HepG2 (cell line): ENCODE data around the gene KIF1C. TPM values are rescaled to one million over a fixed set of nuclear protein-coding genes. Genes with fewer than 3 reads are reported as not detected.

ENCODE experiments used
- ATAC-seq: fragments of 200-7000 bp; cut with Tn5 transposase; 3 replicates; pipeline ENCODE4 v1.9.1; 2020; ENCODE audit warnings: mild to moderate bottlenecking, moderate library complexity
- BruUV-seq: library from RNA; stranded (reverse); fragments of 400-500 nt; replicated peaks from 2 replicates; lab custom pipeline; 2021; lab: Mats Ljungman, UMichigan
- CTCF ChIA-PET: fragments of 300-600 bp; formaldehyde crosslinking; extraction: SDS; loops from one replicate; lab custom pipeline; 2021; ENCODE audit warnings: low total read pairs, inconsistent platforms, low intra/inter-chr PET ratio; lab: Yijun Ruan, JAX
- POLR2A ChIA-PET: fragments of 350-600 bp; sonication (Branson Sonifier 250); formaldehyde crosslinking; loops from one replicate; lab custom pipeline; 2020; ENCODE audit warnings: antibody characterized with exemption, inconsistent platforms; lab: Yijun Ruan, JAX
- DNase-seq: peaks from one replicate; pipeline ENCODE4 v3.0.0-alpha.2; 2015; ENCODE audit warnings: low spot score
- FAIRE-seq: peaks from 3 replicates; lab custom pipeline; 2011; peaks lifted over from hg19 to GRCh38; lab: Jason Lieb, UNC
- H2AFZ ChIP-seq: one replicate; pipeline ENCODE4 v1.6.1; 2011; ENCODE audit warnings: low read length, inconsistent platforms
- H3K27ac ChIP-seq: fragments of 300-600 bp; 3 replicates; pipeline ENCODE4 v1.8.0; 2011; ENCODE audit warnings: mixed run types, mild to moderate bottlenecking, mixed read lengths, low read length, inconsistent platforms; ENCODE audit not compliant: insufficient read depth; ENCODE audit errors: extremely low read length
- H3K27me3 ChIP-seq, 2 experiments: fragments of 200-600 bp in 1 of 2; 2 replicates in 1 of 2; 3 replicates in 1 of 2; pipeline versions ENCODE4 v1.6.0 to v1.8.0; 2011; ENCODE audit warnings: low read length in 2 of 2, mild to moderate bottlenecking in 2 of 2, moderate library complexity in 2 of 2, inconsistent platforms in 1 of 2; ENCODE audit not compliant: insufficient read depth in 2 of 2, control insufficient read depth in 1 of 2
- H3K36me3 ChIP-seq, 2 experiments: fragments of 200-600 bp in 1 of 2; replicated peaks in 1 of 2; 2 replicates in 1 of 2; 3 replicates in 1 of 2; pipeline versions ENCODE4 v1.5.1 to v1.8.0; 2011; ENCODE audit warnings: low read length in 2 of 2, inconsistent platforms in 1 of 2; ENCODE audit not compliant: insufficient read depth in 2 of 2, control insufficient read depth in 1 of 2
- H3K4me1 ChIP-seq: 2 replicates; pipeline ENCODE4 v1.5.1; 2012; ENCODE audit warnings: low read length, inconsistent platforms; ENCODE audit not compliant: insufficient read depth
- H3K4me2 ChIP-seq: 2 replicates; pipeline ENCODE4 v1.6.0; 2011; ENCODE audit warnings: low read depth, low read length, inconsistent platforms
- H3K4me3 ChIP-seq, 3 experiments: fragments of 200-600 bp in 1 of 3; sonication (generic), shearing (Covaris generic) in 1 of 3; replicated peaks in 1 of 3; 2 replicates each; pipeline ENCODE4 v1.5.1; 2011 to 2016; ENCODE audit warnings: low read length in 3 of 3, inconsistent platforms in 2 of 3, low read depth in 2 of 3, mild to moderate bottlenecking in 2 of 3, control low read depth in 1 of 3, mixed read lengths in 1 of 3; ENCODE audit not compliant: insufficient read depth in 1 of 3
- H3K79me2 ChIP-seq: one replicate; pipeline ENCODE4 v1.6.1; 2011; ENCODE audit warnings: low read length, inconsistent platforms; ENCODE audit not compliant: insufficient read depth
- H3K9ac ChIP-seq: 2 replicates; pipeline ENCODE4 v1.6.0; 2011; ENCODE audit warnings: mild to moderate bottlenecking, low read depth, low read length, inconsistent platforms; ENCODE audit not compliant: insufficient read depth
- H3K9me3 ChIP-seq: 2 replicates; pipeline ENCODE4 v1.5.1; 2012; ENCODE audit warnings: mild to moderate bottlenecking, low read length
- H4K20me1 ChIP-seq: 2 replicates; pipeline ENCODE4 v1.6.0; 2011; ENCODE audit warnings: inconsistent platforms, mild to moderate bottlenecking, low read length, moderate library complexity; ENCODE audit not compliant: insufficient read depth
- AHDC1 ChIP-seq: sonication (generic); formaldehyde crosslinking; IDR thresholded peaks from 2 replicates; pipeline ENCODE4 v1.5.1; 2020; ENCODE audit warnings: mild to moderate bottlenecking, missing genetic modification reagents, borderline replicate concordance
- CSRNP1 ChIP-seq: sonication (generic); formaldehyde crosslinking; IDR thresholded peaks from 2 replicates; pipeline ENCODE4 v1.8.1; 2023; ENCODE audit warnings: mild to moderate bottlenecking, missing genetic modification reagents
- MBNL3 ChIP-seq: fragments of 250-450 bp; sonication (Bioruptor Pico); conservative IDR thresholded peaks from 2 replicates; pipeline ENCODE4 v1.8.0; 2022; ENCODE audit warnings: mild to moderate bottlenecking, inconsistent platforms
- MED8 ChIP-seq: sonication (generic); formaldehyde crosslinking; IDR thresholded peaks from 2 replicates; pipeline ENCODE4 v1.8.1; 2023; ENCODE audit warnings: mild to moderate bottlenecking, missing genetic modification reagents; ENCODE audit not compliant: insufficient replicate concordance
- NCOA5 ChIP-seq: sonication (generic); formaldehyde crosslinking; IDR thresholded peaks from 2 replicates; pipeline ENCODE4 v1.4.0; 2020; ENCODE audit warnings: missing genetic modification reagents
- PHF20 ChIP-seq: sonication (generic); formaldehyde crosslinking; IDR thresholded peaks from 2 replicates; pipeline ENCODE4 v1.5.0; 2020; ENCODE audit warnings: mild to moderate bottlenecking, missing genetic modification reagents
- RARG ChIP-seq: sonication (generic); formaldehyde crosslinking; IDR thresholded peaks from 2 replicates; pipeline ENCODE4 v1.4.0; 2020; ENCODE audit warnings: low read depth, mild to moderate bottlenecking, missing genetic modification reagents
- YEATS2 ChIP-seq: sonication (generic); formaldehyde crosslinking; IDR thresholded peaks from 2 replicates; pipeline ENCODE4 v1.4.0; 2020; ENCODE audit warnings: missing genetic modification reagents, borderline replicate concordance
- ZBTB4 ChIP-seq: sonication (generic); formaldehyde crosslinking; IDR thresholded peaks from 2 replicates; pipeline ENCODE4 v1.4.0; 2020; ENCODE audit warnings: missing genetic modification reagents, mild to moderate bottlenecking, borderline replicate concordance
- ZNF20 ChIP-seq: sonication (generic); formaldehyde crosslinking; IDR thresholded peaks from 2 replicates; pipeline ENCODE4 v1.4.0; 2020; ENCODE audit warnings: mild to moderate bottlenecking, moderate library complexity, missing genetic modification reagents
- ZNF781 ChIP-seq: sonication (generic); formaldehyde crosslinking; IDR thresholded peaks from 2 replicates; pipeline ENCODE4 v1.5.1; 2020; ENCODE audit warnings: borderline replicate concordance, mild to moderate bottlenecking, missing genetic modification reagents; ENCODE audit errors: not compliant biosample characterization
- ZNF850 ChIP-seq: sonication (generic); formaldehyde crosslinking; conservative IDR thresholded peaks from 2 replicates; pipeline ENCODE4 v1.9.0; 2021; ENCODE audit warnings: mild to moderate bottlenecking, missing genetic modification reagents
- WGBS: methylation state at CpG from one replicate; pipeline ENCODE4 v1.1.6; 2017; ENCODE audit warnings: low lambda C conversion rate; 5-methylcytosine and 5-hydroxymethylcytosine counted together
- in situ Hi-C: cut with HindIII; loops from 2 replicates; pipeline ENCODE4 v1.10.0; 2017; ENCODE audit warnings: low pct_unique_long_range_greater_than_20kb; ENCODE audit not compliant: extremely low pct_ligation_motif_present
- intact Hi-C: fragments of 100-400 bp; cut with micrococcal nuclease; formaldehyde crosslinking; loops from one replicate; pipeline ENCODE4 v1.10.0; 2022; ENCODE audit not compliant: unreplicated experiment
- polyA plus RNA-seq, 8 experiments: library from polyadenylated mRNA; depleted of rRNA in 3 of 8; stranded (reverse) in 7 of 8; unstranded in 1 of 8; fragments of >200 nt; fragmentation: Illumina TruSeq in 4 of 8; extraction: Trizol in 4 of 8; gene quantifications; 2 replicates each; pipeline versions ENCODE4 v1.2.1 to v1.2.3, GENCODE V29; 2011 to 2016; ENCODE audit warnings: low read depth in 4 of 8, missing spikeins in 1 of 8, mixed read lengths in 1 of 8; ENCODE audit not compliant: insufficient read depth in 1 of 8
- total RNA-seq, 5 experiments: library from RNA; depleted of rRNA; stranded (reverse); fragments of >200 nt; fragmentation: Illumina TruSeq; extraction: Trizol; gene quantifications; 2 replicates each; pipeline ENCODE4 v1.2.3, GENCODE V29; 2016; ENCODE audit warnings: low read depth in 1 of 5

Gene KIF1C
- total and polyA plus RNA-seq, 2 of the 13 experiments (the other 11 are each of a cell fraction or from before 2014, with no cell fraction given): 70.0 to 104 TPM

- H2AFZ ChIP-seq: no peak overlapping the region
- no peaks in the 10 kb centered on the region for H4K20me1 ChIP-seq
- peak overlapping the region; percentile 92 for H3K9ac ChIP-seq
- no peaks in the 10 kb centered on the region; a peak in 1 of 5 replicates for H3K27me3 ChIP-seq
- H3K4me3 ChIP-seq: peak overlapping the region; percentile 91 to 93 (median 92)
- BruUV-seq: TSS peak; percentile 75
- no peaks in the 10 kb centered on the region for H3K9me3 ChIP-seq
- H3K36me3 ChIP-seq: peaks cover 8 to 31% of the 10 kb centered on the region in 2 experiments
- ATAC-seq (peak; percentile 69), DNase-seq (peak; percentile 86), FAIRE-seq (peak; percentile 94)
- WGBS: 2% methylated on average over 11 of the region's 14 CpGs
- H3K4me2 ChIP-seq: peak overlapping the region; percentile 82
- ChIA-PET CTCF (no interaction called here), POLR2A (interaction anchor here (0.7 to 5.1 kb wide), 12 partner anchors 11 to 72 kb away, joined by 3 to 74 read pairs (median 8); partner anchors contain the start of genes CAMTA2, ENO3, RNF167 and SLC25A11)
- peaks cover 28% of the 10 kb centered on the region for H3K4me1 ChIP-seq
- in situ Hi-C loops: no loop called here
- peak overlapping the region; percentile 93 for H3K27ac ChIP-seq
- intact Hi-C loops: no loop called here
- H3K79me2 ChIP-seq: peaks cover 27% of the 10 kb centered on the region
- no peak for TF ChIP-seq MBNL3 (CRISPR knock-in tag)
- TF ChIP-seq NCOA5 (CRISPR knock-in tag): no peak
- 0 out of 2 replicates have a peak, but pooled peaks have one; percentile 40 for TF ChIP-seq ZNF850 (CRISPR knock-in tag)
- no peak for TF ChIP-seq ZNF20
- TF ChIP-seq RARG (CRISPR knock-in tag): no peak
- peak; percentile 83; the same call in 1 of the 2 replicates for TF ChIP-seq YEATS2 (CRISPR knock-in tag)
- TF ChIP-seq ZNF781 (CRISPR knock-in tag): peak; percentile 50
- TF ChIP-seq AHDC1 (CRISPR knock-in tag): 0 out of 2 replicates have a peak, but pooled peaks have one; percentile 47
- no peak for TF ChIP-seq CSRNP1 (CRISPR knock-in tag)
- peak; percentile 69 for TF ChIP-seq PHF20 (CRISPR knock-in tag)
- peak; percentile 76 for TF ChIP-seq MED8
- 0 out of 2 replicates have a peak, but pooled peaks have one; percentile 20 for TF ChIP-seq ZBTB4 (CRISPR knock-in tag)
These were observed 1.1 kb downstream of the KIF1C start for GRCh38 chr17:4998732-4999429.
